ENCODE measurements around the gene OGFOD2.
A peak's percentile ranks its signal among the peaks of the same experiment; 100 is the strongest.

The OGFOD2 gene

GRCh38 chr12:122960193-122960569, 14.9 kb upstream of the OGFOD2 start:
- Histone ChIP-seq H3K9ac (ENCODE audit: low read depth, low read length) (no peak overlapping the region), H3K4me1 (ENCODE audit: insufficient read depth, low read length) (no peaks in the 10 kb centered on the region), H3K36me3 (ENCODE audit: insufficient read depth, low read length) (no peaks in the 10 kb centered on the region), H3K9me3 (ENCODE audit: control insufficient read depth, insufficient read depth, low read length) (no peaks in the 10 kb centered on the region)

DNA sequence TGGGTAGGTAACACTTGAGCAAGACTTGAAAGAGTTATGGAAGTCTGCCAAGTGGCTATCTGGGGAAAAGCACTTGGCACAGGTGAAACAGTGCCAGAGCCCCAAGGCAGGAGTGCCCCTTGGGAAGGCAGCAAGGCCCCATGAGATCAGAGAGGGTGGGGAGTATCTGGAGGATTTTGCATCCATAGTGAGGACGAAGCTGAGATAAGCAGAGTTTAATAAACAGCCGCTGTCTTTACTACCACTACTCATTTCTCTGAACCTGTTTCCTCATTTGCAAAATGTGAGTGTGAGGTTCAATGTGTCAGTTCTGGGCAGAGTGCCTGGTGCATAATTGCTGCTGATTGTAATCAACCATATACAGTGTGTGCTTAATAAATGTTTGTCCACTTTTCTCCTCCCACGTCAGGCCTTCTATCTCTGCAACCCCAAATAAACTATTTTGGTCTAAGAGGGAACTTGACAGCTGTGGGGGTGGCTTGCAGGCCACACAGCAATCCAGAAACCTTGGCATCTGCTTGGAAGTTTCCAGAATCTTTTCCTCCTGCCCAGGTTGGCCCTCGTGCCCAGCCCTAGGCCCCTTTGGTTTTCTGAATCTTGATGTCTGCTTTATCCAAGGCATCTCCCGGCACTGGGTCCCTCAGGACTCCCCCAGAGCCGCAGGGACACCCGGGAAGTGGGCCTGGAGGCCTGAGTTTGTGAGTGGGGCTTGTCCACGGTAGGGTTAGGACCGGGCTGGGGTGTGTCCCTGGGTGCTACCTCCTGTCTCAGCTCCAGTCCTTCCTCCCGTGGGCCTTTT, 13.3 kb upstream of the OGFOD2 start:
- Histone ChIP-seq H3K9ac (ENCODE audit: low read depth, low read length) (no peak overlapping the region), H3K36me3 (ENCODE audit: insufficient read depth, low read length) (no peaks in the 10 kb centered on the region), H3K9me3 (ENCODE audit: control insufficient read depth, insufficient read depth, low read length) (no peaks in the 10 kb centered on the region), H3K4me1 (ENCODE audit: insufficient read depth, low read length) (peaks cover under 1% of the 10 kb centered on the region; the same call in 1 of the 2 replicates)

GRCh38 chr12:122963941-122964265, 11.1 kb upstream of the OGFOD2 start:
- H3K9ac ChIP-seq (ENCODE audit: low read depth, low read length), result no peak overlapping the region
- H3K36me3 ChIP-seq (ENCODE audit: insufficient read depth, low read length), result no peaks in the 10 kb centered on the region
- H3K4me1 ChIP-seq (ENCODE audit: insufficient read depth, low read length), result peaks cover 3% of the 10 kb centered on the region; the same call in 1 of the 2 replicates
- no peaks in the 10 kb centered on the region for H3K9me3 ChIP-seq (ENCODE audit: control insufficient read depth, insufficient read depth, low read length)

- H3K9ac ChIP-seq (ENCODE audit: low read depth, low read length), result no peak overlapping the region
- peaks cover 3% of the 10 kb centered on the region; the same call in 1 of the 2 replicates for H3K4me1 ChIP-seq (ENCODE audit: insufficient read depth, low read length)
- H3K36me3 ChIP-seq (ENCODE audit: insufficient read depth, low read length), result no peaks in the 10 kb centered on the region
These were observed 10.4 kb upstream of the OGFOD2 start for GRCh38 chr12:122964439-122965257.

DNA sequence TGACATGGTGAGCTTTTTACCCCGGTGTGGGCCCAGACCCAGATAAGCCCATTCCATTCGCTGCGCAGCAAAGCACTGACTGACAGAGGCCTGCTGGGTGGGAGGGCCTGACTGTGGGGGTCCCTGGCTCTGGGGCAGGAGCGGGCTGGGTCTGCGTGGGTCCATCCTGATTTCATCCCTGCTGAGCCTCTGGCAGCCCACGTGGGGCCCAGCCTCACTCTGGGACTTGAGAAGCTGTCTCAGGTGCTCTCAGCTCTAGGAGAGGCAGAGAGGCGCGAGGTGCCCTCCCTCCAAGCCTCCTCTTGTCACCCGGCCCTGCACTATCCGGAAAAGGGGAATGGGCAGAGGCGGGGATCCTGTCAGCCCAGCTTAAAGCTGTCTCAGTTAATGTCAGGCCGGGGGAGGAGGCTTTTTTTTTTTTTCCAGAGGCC, 9.7 kb upstream of the OGFOD2 start:
- Histone ChIP-seq H3K4me1 (ENCODE audit: insufficient read depth, low read length) (peaks cover 3% of the 10 kb centered on the region; the same call in 1 of the 2 replicates), H3K9ac (ENCODE audit: low read depth, low read length) (peak overlapping the region; percentile 84; the same call in 1 of the 2 replicates), H3K9me3 (ENCODE audit: control insufficient read depth, insufficient read depth, low read length) (no peaks in the 10 kb centered on the region), H3K36me3 (ENCODE audit: insufficient read depth, low read length) (no peaks in the 10 kb centered on the region)

More at GRCh38 chr12:122964439-122965257, 10.4 kb upstream of the OGFOD2 start:
- no peaks in the 10 kb centered on the region for H3K9me3 ChIP-seq (ENCODE audit: control insufficient read depth, insufficient read depth, low read length)

DNA sequence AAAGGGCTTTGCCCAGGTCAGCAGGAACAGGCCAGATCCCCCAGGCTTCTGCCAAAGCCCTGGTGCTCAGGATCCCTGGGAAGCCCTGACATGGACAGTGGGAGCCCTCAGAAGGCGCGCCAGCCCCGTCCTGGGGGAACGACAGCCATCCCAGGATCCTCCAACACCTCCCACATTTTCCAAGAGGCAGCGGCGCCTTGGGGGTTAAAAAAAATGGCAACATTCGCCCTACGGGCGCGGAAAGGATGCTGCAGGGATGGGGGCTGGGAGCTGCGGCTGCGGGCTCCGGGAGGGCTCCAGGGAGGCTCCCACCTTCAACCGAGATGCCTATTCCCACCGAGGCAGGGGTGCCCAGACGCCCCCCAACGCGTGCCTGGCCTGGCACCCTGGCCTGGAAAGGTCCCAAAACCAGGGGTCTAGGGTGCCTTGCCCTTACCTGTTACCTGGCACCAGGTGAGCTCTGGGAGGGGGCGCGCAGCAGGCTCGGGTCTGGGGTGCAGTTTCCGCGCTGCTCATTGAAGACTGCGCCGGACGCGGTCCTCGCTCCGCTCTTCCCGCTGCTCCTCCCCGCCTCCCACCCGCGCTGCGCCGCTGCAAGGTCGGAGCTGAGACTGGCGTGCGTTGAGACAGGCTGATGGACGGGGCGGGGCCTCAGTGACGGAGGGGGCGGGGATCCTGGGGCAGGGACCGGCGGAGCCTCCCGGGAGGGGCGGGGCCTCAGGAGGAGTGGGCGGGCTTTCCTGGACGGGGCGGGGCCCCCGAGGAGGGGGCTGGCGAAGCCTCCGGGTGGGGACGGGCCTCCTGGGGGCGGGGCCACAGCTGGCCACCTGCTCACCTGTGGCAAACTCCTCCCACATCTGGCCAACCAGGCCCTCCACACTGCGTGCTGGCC, 8.9 kb upstream of the OGFOD2 start, which contains the start of gene ABCB9:
Gene ABCB9 (minus strand): TSS at position 613 of the 892 bp plus-strand sequence. CDS start 6,228 bp downstream, outside the sequence.
- no peaks in the 10 kb centered on the region for H3K36me3 ChIP-seq (ENCODE audit: insufficient read depth, low read length)
- no peaks in the 10 kb centered on the region for H3K9me3 ChIP-seq (ENCODE audit: control insufficient read depth, insufficient read depth, low read length)
- H3K9ac ChIP-seq (ENCODE audit: low read depth, low read length), result peak within 1 kb of the TSS; percentile 84
- peaks cover 3% of the 10 kb centered on the region; the same call in 1 of the 2 replicates for H3K4me1 ChIP-seq (ENCODE audit: insufficient read depth, low read length)

DNA sequence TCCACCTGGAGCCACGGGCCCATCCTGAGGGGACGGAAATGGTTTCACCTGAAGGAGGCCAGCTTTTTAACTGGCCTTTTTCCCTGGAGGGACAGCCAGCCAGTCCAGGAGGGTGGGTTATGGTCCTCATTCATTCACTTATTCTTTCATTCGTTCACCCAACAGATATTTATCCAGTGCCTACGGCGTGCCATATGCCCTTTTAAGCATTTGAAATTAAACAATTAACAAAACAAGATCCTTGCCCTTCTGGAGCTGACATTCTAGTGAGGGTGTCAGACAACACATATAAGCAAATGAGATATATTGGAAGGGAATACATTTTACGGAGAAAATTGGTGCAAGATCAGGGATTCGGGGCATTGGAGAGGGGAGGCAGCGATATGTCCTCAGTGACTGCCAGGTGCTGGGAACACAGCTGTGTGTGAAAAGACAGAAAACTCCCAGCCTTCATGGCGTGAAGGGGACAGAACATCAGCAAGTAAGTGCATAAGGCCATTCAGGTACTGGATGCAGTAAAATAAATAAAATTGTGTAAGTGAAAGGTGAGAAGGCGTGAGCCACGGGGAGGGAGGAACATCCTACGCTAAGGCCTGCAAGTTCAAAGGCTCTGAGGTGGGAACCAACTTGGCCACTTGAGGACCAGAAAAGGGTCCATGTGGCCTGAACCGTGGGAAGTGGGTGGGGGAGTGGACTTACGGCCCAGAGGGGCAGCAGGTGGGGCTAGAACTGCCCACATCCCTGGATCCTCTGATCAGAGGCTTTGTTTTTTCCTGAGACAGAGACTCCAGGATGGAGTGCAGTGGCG, 8.1 kb upstream of the OGFOD2 start:
- peak overlapping the region; percentile 11; the same call in 1 of the 2 replicates for H3K9ac ChIP-seq (ENCODE audit: low read depth, low read length)
- H3K9me3 ChIP-seq (ENCODE audit: control insufficient read depth, insufficient read depth, low read length), result no peaks in the 10 kb centered on the region
- H3K4me1 ChIP-seq (ENCODE audit: insufficient read depth, low read length), result peaks cover 3% of the 10 kb centered on the region; the same call in 1 of the 2 replicates
- no peaks in the 10 kb centered on the region for H3K36me3 ChIP-seq (ENCODE audit: insufficient read depth, low read length)

GRCh38 chr12:122968104-122968503, 6.9 kb upstream of the OGFOD2 start:
- H3K4me1 ChIP-seq (ENCODE audit: insufficient read depth, low read length), result peaks cover 3% of the 10 kb centered on the region; the same call in 1 of the 2 replicates
- no peak overlapping the region for H3K9ac ChIP-seq (ENCODE audit: low read depth, low read length)
- no peaks in the 10 kb centered on the region for H3K9me3 ChIP-seq (ENCODE audit: control insufficient read depth, insufficient read depth, low read length)

DNA sequence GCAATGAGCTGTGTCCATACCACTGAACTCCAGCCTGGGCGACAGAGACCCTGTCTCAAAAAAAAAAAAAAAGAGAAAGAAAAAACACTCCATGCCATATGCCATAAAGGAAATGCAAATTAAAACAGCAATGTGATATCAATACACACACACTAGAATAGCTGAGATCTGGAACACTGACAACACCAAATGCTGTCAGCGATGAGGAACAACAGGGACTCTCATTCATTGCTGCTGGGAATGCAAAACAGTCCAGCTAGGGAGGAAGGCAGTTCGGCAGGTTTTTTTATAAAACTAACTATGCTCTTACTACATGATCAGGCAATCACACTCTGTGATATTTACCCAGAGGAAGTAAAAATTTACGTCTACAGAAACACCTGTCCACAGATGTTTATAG, 5.4 kb upstream of the OGFOD2 start:
- Histone ChIP-seq H3K36me3 (ENCODE audit: insufficient read depth, low read length) (no peaks in the 10 kb centered on the region), H3K9me3 (ENCODE audit: control insufficient read depth, insufficient read depth, low read length) (no peaks in the 10 kb centered on the region), H3K4me1 (ENCODE audit: insufficient read depth, low read length) (peaks cover 3% of the 10 kb centered on the region; the same call in 1 of the 2 replicates), H3K9ac (ENCODE audit: low read depth, low read length) (no peak overlapping the region)

More at GRCh38 chr12:122968104-122968503, 6.9 kb upstream of the OGFOD2 start:
- no peaks in the 10 kb centered on the region for H3K36me3 ChIP-seq (ENCODE audit: insufficient read depth, low read length)

DNA sequence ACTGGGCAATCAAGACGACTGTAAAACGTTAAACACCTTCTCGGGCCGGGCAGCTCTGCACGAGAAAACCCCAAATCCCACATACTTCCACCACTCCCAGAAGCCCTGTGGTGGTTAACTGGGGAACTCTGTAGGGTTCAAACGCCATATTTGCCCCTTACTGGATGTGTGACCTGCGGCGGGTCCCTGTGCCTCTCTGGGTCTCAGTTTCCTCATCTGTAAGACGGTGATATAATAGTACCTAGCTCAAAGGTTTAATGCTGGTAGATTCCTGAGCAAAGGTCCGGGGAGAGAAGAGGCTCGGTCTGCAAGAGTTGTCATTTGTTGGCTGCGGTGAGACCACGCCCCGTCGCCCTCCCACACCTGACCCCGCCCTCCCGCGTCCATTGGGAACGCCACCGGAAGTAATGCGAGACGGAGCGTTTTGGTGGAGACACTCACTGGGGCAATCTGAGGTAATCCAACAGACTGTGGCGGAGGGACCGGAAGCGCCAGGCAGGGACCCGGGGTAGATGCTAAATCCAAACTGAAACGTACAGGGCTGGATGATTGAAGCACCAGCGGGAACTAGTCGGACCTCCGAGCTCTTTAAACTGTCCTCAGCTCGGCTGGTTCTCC, 661 bp upstream of the OGFOD2 start:
- no peaks in the 10 kb centered on the region; the same call in 1 of the 2 replicates for H3K4me1 ChIP-seq (ENCODE audit: insufficient read depth, low read length)

GRCh38 chr12:122975790-122976647, 975 bp downstream of the OGFOD2 start:
- no peaks in the 10 kb centered on the region; the same call in 1 of the 2 replicates for H3K4me1 ChIP-seq (ENCODE audit: insufficient read depth, low read length)
- no peaks in the 10 kb centered on the region for H3K9me3 ChIP-seq (ENCODE audit: control insufficient read depth, insufficient read depth, low read length)
- peak overlapping the region; percentile 99 for H3K9ac ChIP-seq (ENCODE audit: low read depth, low read length)
- no peaks in the 10 kb centered on the region for H3K36me3 ChIP-seq (ENCODE audit: insufficient read depth, low read length)

More for the DNA sequence above, 661 bp upstream of the OGFOD2 start:
- Histone ChIP-seq H3K9ac (ENCODE audit: low read depth, low read length) (peak overlapping the region; percentile 99), H3K9me3 (ENCODE audit: control insufficient read depth, insufficient read depth, low read length) (no peaks in the 10 kb centered on the region), H3K36me3 (ENCODE audit: insufficient read depth, low read length) (no peaks in the 10 kb centered on the region)

GRCh38 chr12:122976648-122976975, 1.6 kb downstream of the OGFOD2 start:
- no peaks in the 10 kb centered on the region; the same call in 1 of the 2 replicates for H3K4me1 ChIP-seq (ENCODE audit: insufficient read depth, low read length)
- no peaks in the 10 kb centered on the region for H3K36me3 ChIP-seq (ENCODE audit: insufficient read depth, low read length)
- no peak overlapping the region for H3K9ac ChIP-seq (ENCODE audit: low read depth, low read length)
- H3K9me3 ChIP-seq (ENCODE audit: control insufficient read depth, insufficient read depth, low read length), result no peaks in the 10 kb centered on the region

Measured in ES-I3 (cell line).